Measurements from ENCODE around the gene PSMD11. TPM values are rescaled to one million over a fixed set of nuclear protein-coding genes. Genes with fewer than 3 reads are reported as not detected.

Gene PSMD11
- total RNA-seq, 1 experiment from 2014 or later: 169 TPM

- H3T11ph ChIP-seq (ENCODE audit: low read length): no peak overlapping the region
- H2BK120ac ChIP-seq (ENCODE audit: low read depth, low read length, poor library complexity, severe bottlenecking): no peak overlapping the region
- H3K23me2 ChIP-seq (ENCODE audit: insufficient read length, low read depth, low read length, poor library complexity, severe bottlenecking): peaks cover 12% of the 10 kb centered on the region
- H3K18ac ChIP-seq (ENCODE audit: insufficient read length, low read depth, low read length): no peak overlapping the region
- H2AK5ac ChIP-seq (ENCODE audit: insufficient read length, low read length): no peak overlapping the region
- H4K8ac ChIP-seq (replicated peaks; ENCODE audit: insufficient read length, low read depth, low read length): no peak overlapping the region
- H3K4me1 ChIP-seq (ENCODE audit: insufficient read depth, low read length): peaks cover 10% of the 10 kb centered on the region; the same call in 1 of the 2 replicates
- no peak for DNase-seq
- H2BK20ac ChIP-seq (ENCODE audit: low read depth, low read length, poor library complexity, severe bottlenecking): no peak overlapping the region
- peaks cover 15 to 27% (median 23%) of the 10 kb centered on the region in 3 experiments for H3K36me3 Mint-ChIP-seq (ENCODE audit: insufficient read depth in 1 of 3, low read depth in 3 of 3)
- H3K9me3 Mint-ChIP-seq: no peaks in the 10 kb centered on the region; a peak in 1 of 5 replicates
- no peak overlapping the region for H2AFZ ChIP-seq (ENCODE audit: low read length)
- H3K4me2 ChIP-seq (ENCODE audit: insufficient read depth, insufficient read length, low read length): peak overlapping the region; percentile 66
- H3K23ac ChIP-seq (ENCODE audit: insufficient read length, low read depth, low read length): no peak overlapping the region
- H3K27me3 ChIP-seq (ENCODE audit: insufficient read depth, low read length): no peaks in the 10 kb centered on the region
- no peak overlapping the region for H2BK5ac ChIP-seq (ENCODE audit: insufficient read length, low read length)
- no peak overlapping the region; a peak in 1 of 7 replicates for H3K27ac Mint-ChIP-seq
- H3K9ac ChIP-seq (ENCODE audit: extremely low read depth, insufficient read length, low read length): peak overlapping the region; percentile 10
- no peak overlapping the region for H3K27ac ChIP-seq (ENCODE audit: insufficient read length, low read depth, low read length)
- no peaks in the 10 kb centered on the region for H3K79me2 ChIP-seq (ENCODE audit: insufficient read depth, low read length)
- H4K91ac ChIP-seq (ENCODE audit: insufficient read length, low read depth, low read length): no peak overlapping the region
- no peak overlapping the region for H3K4ac ChIP-seq (ENCODE audit: low read depth, low read length)
- H2BK15ac ChIP-seq (ENCODE audit: low read depth, low read length): no peak overlapping the region
- no CpG with 5 or more reads among the region's 16 CpGs for WGBS (ENCODE audit: extremely low coverage, insufficient read length, low lambda C conversion rate)
- no peak overlapping the region for H4K5ac ChIP-seq (ENCODE audit: insufficient read length, low read depth, low read length)
- TF ChIP-seq, protein P1, sequence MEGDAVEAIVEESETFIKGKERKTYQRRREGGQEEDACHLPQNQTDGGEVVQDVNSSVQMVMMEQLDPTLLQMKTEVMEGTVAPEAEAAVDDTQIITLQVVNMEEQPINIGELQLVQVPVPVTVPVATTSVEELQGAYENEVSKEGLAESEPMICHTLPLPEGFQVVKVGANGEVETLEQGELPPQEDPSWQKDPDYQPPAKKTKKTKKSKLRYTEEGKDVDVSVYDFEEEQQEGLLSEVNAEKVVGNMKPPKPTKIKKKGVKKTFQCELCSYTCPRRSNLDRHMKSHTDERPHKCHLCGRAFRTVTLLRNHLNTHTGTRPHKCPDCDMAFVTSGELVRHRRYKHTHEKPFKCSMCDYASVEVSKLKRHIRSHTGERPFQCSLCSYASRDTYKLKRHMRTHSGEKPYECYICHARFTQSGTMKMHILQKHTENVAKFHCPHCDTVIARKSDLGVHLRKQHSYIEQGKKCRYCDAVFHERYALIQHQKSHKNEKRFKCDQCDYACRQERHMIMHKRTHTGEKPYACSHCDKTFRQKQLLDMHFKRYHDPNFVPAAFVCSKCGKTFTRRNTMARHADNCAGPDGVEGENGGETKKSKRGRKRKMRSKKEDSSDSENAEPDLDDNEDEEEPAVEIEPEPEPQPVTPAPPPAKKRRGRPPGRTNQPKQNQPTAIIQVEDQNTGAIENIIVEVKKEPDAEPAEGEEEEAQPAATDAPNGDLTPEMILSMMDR (conservative IDR thresholded peaks at IDR 0.05): no peak
- H4K20me1 ChIP-seq (ENCODE audit: control insufficient read depth, insufficient read depth, insufficient read length): no peaks in the 10 kb centered on the region
- peaks cover 3% of the 10 kb centered on the region for H3K79me1 ChIP-seq (ENCODE audit: insufficient read depth, low read depth, low read length, poor library complexity, severe bottlenecking)
- peaks cover 1% of the 10 kb centered on the region for H3K27me3 Mint-ChIP-seq (ENCODE audit: low read depth)
- no peaks in the 10 kb centered on the region for H3K9me3 ChIP-seq (ENCODE audit: control insufficient read depth, low read depth, low read length)
- no peak overlapping the region for H2BK12ac ChIP-seq (ENCODE audit: insufficient read length, low read depth, low read length)
- peaks cover 59 to 76% of the 10 kb centered on the region in 2 experiments for H3K4me1 Mint-ChIP-seq
- H3K14ac ChIP-seq (ENCODE audit: insufficient read depth, low read length): no peak overlapping the region; the same call in 1 of the 2 replicates
- peak overlapping the region; percentile 28 for H3K56ac ChIP-seq (ENCODE audit: insufficient read length, low read depth, low read length)
- peak overlapping the region; percentile 73 to 91 for H3K4me3 Mint-ChIP-seq
These were observed 43.9 kb downstream of the PSMD11 start for GRCh38 chr17:32488177-32488542.
